Lower leg skin (tissue), 3 donors: Measurements from ENCODE around the gene FOSL2.

Source experiments
- CTCF ChIP-seq, 3 donors: fragments of 450-650 bp; IDR thresholded peaks; one replicate each; pipeline ENCODE4 v1.5.1; 2016; ENCODE audit warnings: antibody characterized with exemption in 3 of 3, mild to moderate bottlenecking in 3 of 3, moderate library complexity in 2 of 3
- POLR2A ChIP-seq, 2 donors: fragments of 450-650 bp; IDR thresholded peaks; one replicate each; pipeline ENCODE4 v1.6.1; 2016 to 2017; ENCODE audit warnings: antibody characterized with exemption in 2 of 2, mild to moderate bottlenecking in 1 of 2, moderate library complexity in 1 of 2

GRCh38 chr2:28429636-28430376 lies 37.1 kb downstream of the FOSL2 start:
- no peak for TF ChIP-seq CTCF (IDR thresholded peaks at IDR 0.05)
- no peak for TF ChIP-seq POLR2A (IDR thresholded peaks at IDR 0.05)
